LNCaP clone FGC (cell line): ENCODE results near the gene AGK.

Experiments used
- DNase-seq: peaks from one replicate; pipeline ENCODE4 v3.0.0-alpha.2; 2011; ENCODE audit warnings: low read depth
- H3K4me3 ChIP-seq: 2 replicates; pipeline ENCODE4 v1.5.1; 2011; ENCODE audit warnings: mild to moderate bottlenecking, low read depth, low read length, control low read depth
- TF ChIP-seq, protein P1 (sequence below): IDR thresholded peaks from 2 replicates; pipeline ENCODE4 v1.5.1; 2012; ENCODE audit warnings: mild to moderate bottlenecking; ENCODE audit not compliant: control insufficient read depth, insufficient read depth; ENCODE audit errors: extremely low read depth

AGK gene

GRCh38 chr7:141673346-141673745 is 122.1 kb downstream of the AGK start:
- TF ChIP-seq, protein P1, sequence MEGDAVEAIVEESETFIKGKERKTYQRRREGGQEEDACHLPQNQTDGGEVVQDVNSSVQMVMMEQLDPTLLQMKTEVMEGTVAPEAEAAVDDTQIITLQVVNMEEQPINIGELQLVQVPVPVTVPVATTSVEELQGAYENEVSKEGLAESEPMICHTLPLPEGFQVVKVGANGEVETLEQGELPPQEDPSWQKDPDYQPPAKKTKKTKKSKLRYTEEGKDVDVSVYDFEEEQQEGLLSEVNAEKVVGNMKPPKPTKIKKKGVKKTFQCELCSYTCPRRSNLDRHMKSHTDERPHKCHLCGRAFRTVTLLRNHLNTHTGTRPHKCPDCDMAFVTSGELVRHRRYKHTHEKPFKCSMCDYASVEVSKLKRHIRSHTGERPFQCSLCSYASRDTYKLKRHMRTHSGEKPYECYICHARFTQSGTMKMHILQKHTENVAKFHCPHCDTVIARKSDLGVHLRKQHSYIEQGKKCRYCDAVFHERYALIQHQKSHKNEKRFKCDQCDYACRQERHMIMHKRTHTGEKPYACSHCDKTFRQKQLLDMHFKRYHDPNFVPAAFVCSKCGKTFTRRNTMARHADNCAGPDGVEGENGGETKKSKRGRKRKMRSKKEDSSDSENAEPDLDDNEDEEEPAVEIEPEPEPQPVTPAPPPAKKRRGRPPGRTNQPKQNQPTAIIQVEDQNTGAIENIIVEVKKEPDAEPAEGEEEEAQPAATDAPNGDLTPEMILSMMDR = no peak
- DNase-seq = no peak
- no peak overlapping the region for H3K4me3 ChIP-seq

GRCh38 chr7:141674171-141674671 is 123.0 kb downstream of the AGK start:
- H3K4me3 ChIP-seq = no peak overlapping the region
- no peak for DNase-seq
- TF ChIP-seq, protein P1 = no peak

- no peak for DNase-seq
- TF ChIP-seq, protein P1 = 0 out of 2 replicates have a peak, but pooled peaks have one; percentile 23
These were observed 123.5 kb downstream of the AGK start for GRCh38 chr7:141674702-141675101.

DNA sequence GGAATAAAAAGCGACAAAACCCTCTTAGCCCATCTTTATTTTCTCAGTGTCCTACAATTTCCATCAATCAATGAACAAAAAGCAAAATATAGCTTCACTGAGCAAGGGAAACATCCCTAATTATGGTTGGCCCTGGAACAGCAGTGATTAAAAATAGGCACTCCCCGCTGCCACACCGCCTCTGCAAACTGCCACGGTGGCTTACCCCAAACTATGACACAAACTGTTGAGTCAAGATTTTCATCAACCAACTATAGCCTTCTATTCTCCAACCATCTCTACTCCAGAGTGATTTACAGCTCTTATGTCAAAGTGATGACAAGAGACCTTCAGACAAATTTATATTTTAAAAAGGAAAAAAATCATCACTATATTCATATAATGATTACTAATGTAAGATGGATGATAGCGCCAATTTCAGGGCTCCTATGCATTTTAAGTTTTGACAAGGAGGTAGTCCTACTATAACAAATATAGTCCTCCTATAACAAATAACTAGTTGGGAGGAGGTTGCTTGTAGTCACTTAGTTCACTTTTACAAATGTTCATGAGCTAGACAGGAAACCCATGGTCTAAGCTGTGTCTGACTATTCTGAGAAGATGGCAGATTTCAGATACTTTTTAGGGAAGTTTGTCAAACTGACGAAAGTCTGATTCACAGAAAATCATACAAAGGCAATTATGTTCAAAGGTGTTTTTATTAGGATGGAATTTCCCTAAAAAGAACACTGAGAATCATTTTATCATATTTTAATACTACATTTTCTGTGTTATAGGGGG is 124.4 kb downstream of the AGK start:
- no peak for DNase-seq
- TF ChIP-seq, protein P1 = no peak
- no peak overlapping the region for H3K4me3 ChIP-seq

More at GRCh38 chr7:141674702-141675101, 123.5 kb downstream of the AGK start:
- no peak overlapping the region for H3K4me3 ChIP-seq

DNA sequence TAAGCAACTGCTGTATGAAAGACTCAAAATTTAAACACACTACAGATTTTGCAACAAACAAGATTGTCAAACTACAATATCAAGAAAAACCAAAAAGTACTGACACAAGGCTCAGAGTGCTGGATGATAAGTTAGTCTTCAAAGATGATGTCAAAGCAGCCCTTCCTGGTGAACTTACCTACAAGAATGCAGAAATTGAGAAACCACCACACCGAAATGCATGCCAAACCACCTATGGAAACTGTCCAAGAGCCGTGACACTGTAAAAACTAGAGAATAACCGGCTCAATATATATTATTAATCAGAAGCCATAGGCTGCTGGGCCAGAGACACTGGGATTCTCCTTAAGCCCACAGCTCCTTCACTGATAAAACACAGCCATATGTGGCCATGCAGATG is 125.4 kb downstream of the AGK start:
- no peak for DNase-seq
- no peak overlapping the region for H3K4me3 ChIP-seq
- TF ChIP-seq, protein P1 = no peak

- TF ChIP-seq, protein P1 = no peak
- H3K4me3 ChIP-seq = no peak overlapping the region
- DNase-seq = no peak
These were observed 127.8 kb downstream of the AGK start for GRCh38 chr7:141679014-141679413.

- TF ChIP-seq, protein P1 = no peak
- DNase-seq = no peak
- H3K4me3 ChIP-seq = no peak overlapping the region
These were observed 134.2 kb downstream of the AGK start for GRCh38 chr7:141685285-141686023.
